GM10266 (cell line): ENCODE results near the gene ULBP2.

ENCODE experiments used
- DNase-seq: peaks from one replicate; pipeline ENCODE4 v3.0.0; 2012; ENCODE audit errors: extremely low spot score
- CTCF ChIP-seq: IDR thresholded peaks from 2 replicates; pipeline ENCODE4 v1.5.1; 2012; ENCODE audit warnings: mild to moderate bottlenecking, low read depth; ENCODE audit not compliant: control insufficient read depth, insufficient read depth; ENCODE audit errors: missing control alignments

The ULBP2 gene

DNA sequence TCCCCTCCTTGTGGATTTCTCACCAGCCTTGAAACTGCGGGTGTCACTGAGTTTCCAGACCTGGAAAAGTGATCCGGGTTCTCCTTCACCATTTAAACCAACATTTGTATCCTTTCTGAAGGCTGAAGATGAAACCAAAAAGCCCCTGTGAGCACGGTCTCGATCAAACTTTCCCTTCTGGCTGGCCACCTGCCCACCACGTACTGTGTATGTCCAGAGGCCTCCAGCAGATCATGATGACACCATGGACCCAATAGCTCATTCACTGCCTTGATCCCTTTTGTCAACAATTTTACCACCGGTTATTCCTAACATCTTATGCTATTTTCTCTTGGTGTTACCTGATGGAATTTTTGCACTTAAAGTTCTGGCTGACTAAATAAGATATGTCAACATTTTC, 37.5 kb downstream of the ULBP2 start:
- no peak for TF ChIP-seq CTCF
- no peak for DNase-seq

- DNase-seq = no peak
- no peak for TF ChIP-seq CTCF
Observed at GRCh38 chr6:149983145-149983544, 41.3 kb downstream of the ULBP2 start.

- no peak for DNase-seq
- no peak for TF ChIP-seq CTCF
Observed at GRCh38 chr6:149984773-149985172, 43.0 kb downstream of the ULBP2 start.

DNA sequence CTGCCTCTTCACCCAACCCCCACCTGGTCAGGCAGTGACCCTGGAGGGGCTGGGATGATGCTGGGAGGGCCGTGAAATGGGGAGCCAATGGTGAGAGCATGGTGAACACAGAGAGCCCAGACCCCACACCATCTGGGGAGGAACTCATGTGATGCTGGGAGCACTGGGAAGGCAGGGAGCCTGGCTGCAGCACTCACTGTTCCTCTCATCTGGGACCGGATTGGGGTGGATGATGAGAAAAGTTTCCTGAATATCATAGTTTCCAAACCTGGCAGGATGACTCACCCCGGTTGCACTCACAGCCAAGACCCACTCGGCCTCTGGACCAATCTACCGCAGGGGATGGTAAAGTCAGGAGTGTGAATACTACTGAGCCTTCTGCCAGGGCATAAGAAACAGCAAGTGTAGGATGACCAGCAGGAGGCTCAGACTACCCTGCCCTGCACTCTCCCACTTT, 43.7 kb downstream of the ULBP2 start:
- TF ChIP-seq CTCF = no peak
- DNase-seq = no peak

DNA sequence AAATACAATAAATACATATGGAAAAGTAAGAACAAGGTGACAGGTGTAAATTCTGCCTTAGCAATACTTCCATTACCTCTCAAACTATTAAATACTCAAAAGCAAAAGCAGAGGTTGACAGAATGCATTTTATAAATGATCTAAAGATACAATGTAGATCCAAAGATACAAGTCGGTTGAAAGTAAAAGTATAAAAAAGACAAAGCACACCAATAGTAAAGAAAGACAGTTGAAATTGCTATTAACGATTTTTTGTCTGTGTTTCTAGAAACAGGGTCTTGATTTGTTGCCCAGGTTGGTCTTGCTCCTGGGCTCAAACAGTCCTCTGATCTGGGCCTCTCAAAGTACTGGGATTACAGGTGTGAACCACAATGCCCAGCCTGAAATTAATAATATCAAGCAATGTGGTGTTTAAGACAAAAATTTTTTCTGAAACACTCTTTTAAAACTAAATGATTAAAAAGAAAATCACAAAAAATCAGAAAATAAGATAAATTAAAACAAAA, 45.8 kb downstream of the ULBP2 start:
- no peak for DNase-seq
- no peak for TF ChIP-seq CTCF

GRCh38 chr6:149988550-149989346, 46.9 kb downstream of the ULBP2 start:
- DNase-seq = no peak
- TF ChIP-seq CTCF = no peak

GRCh38 chr6:149990212-149990660, 48.4 kb downstream of the ULBP2 start:
- TF ChIP-seq CTCF = no peak
- no peak for DNase-seq
